Tibial artery (tissue), 4 donors: ENCODE measurements around the gene CTPS1.
A peak's percentile ranks its signal among the peaks of the same experiment; 100 is the strongest.

Experiments used
- DNase-seq, 2 donors: peaks; one replicate each; pipeline ENCODE4 v3.0.0-alpha.2; 2019
- H3K27ac ChIP-seq, 2 donors: fragments of 200-600 bp; sonication (generic) in 1 of 2; 1 replicate in 1 of 2; 2 replicates in 1 of 2; pipeline ENCODE4 v1.5.1; 2018 to 2019; ENCODE audit warnings: mild to moderate bottlenecking in 1 of 2
- H3K27me3 ChIP-seq, 2 donors: fragments of 200-600 bp; sonication (generic) in 1 of 2; one replicate each; pipeline versions ENCODE4 v1.5.1 to v1.6.0; 2016 to 2019
- H3K36me3 ChIP-seq, 3 donors: fragments of 200-600 bp; sonication (generic) in 2 of 3; one replicate each; pipeline ENCODE4 v1.5.1; 2016 to 2019; ENCODE audit warnings: mild to moderate bottlenecking in 2 of 3
- H3K4me1 ChIP-seq, 4 donors: fragments of 200-600 bp; sonication (generic) in 2 of 4; 1 replicate in 3 of 4; 2 replicates in 1 of 4; pipeline ENCODE4 v1.5.1; 2016 to 2019
- H3K4me3 ChIP-seq, 2 donors: fragments of 200-600 bp; sonication (generic) in 1 of 2; 1 replicate in 1 of 2; 2 replicates in 1 of 2; pipeline ENCODE4 v1.5.1; 2018 to 2019; ENCODE audit warnings: mild to moderate bottlenecking in 2 of 2
- H3K9me3 ChIP-seq, 3 donors: fragments of 200-600 bp; sonication (generic) in 1 of 3; one replicate each; pipeline ENCODE4 v1.5.1; 2016 to 2019
- CTCF ChIP-seq, 2 experiments: fragments of 200-600 bp in 1 of 2; fragments of 450-650 bp in 1 of 2; IDR thresholded peaks; one replicate each; pipeline ENCODE4 v1.5.1; 2017 to 2019; ENCODE audit warnings: antibody characterized with exemption in 2 of 2, mild to moderate bottlenecking in 1 of 2, moderate library complexity in 1 of 2
- intact Hi-C: fragments of 100-400 bp; cut with DNase I; formaldehyde crosslinking; loops from one replicate; pipeline ENCODE4 v1.15.0; 2023; ENCODE audit warnings: low total_unique reads

CTPS1 gene

GRCh38 chr1:41045740-41046139, 66.2 kb downstream of the CTPS1 start:
- H3K36me3 ChIP-seq = peaks cover 4 to 29% (median 22%) of the 10 kb centered on the region in 3 donors
- TF ChIP-seq CTCF (IDR thresholded peaks at IDR 0.05) = no peak
- DNase-seq = peak; percentile 87 to 93
- no peaks in the 10 kb centered on the region for H3K9me3 ChIP-seq
- no peak overlapping the region for H3K4me3 ChIP-seq
- H3K27ac ChIP-seq = peak overlapping the region; percentile 85 to 91
- intact Hi-C loops = no loop called here
- H3K27me3 ChIP-seq = no peaks in the 10 kb centered on the region
- H3K4me1 ChIP-seq = peaks cover 0 to 39% (median 29%) of the 10 kb centered on the region in 4 donors

GRCh38 chr1:41046347-41046775, 66.9 kb downstream of the CTPS1 start:
- peaks cover 0 to 39% (median 29%) of the 10 kb centered on the region in 4 donors for H3K4me1 ChIP-seq
- H3K27ac ChIP-seq = peak overlapping the region; percentile 85 to 91
- peaks cover 0 to 28% (median 26%) of the 10 kb centered on the region in 3 donors for H3K36me3 ChIP-seq
- DNase-seq = no peak
- no peaks in the 10 kb centered on the region for H3K27me3 ChIP-seq
- no peak overlapping the region for H3K4me3 ChIP-seq
- no peak for TF ChIP-seq CTCF (IDR thresholded peaks at IDR 0.05)
- intact Hi-C loops = no loop called here
- no peaks in the 10 kb centered on the region for H3K9me3 ChIP-seq

- intact Hi-C loops = no loop called here
- no peaks in the 10 kb centered on the region for H3K27me3 ChIP-seq
- no peaks in the 10 kb centered on the region for H3K9me3 ChIP-seq
- no peak for DNase-seq
- H3K27ac ChIP-seq = peak overlapping the region in 1 of 2 donors; percentile 27
- peaks cover 0 to 36% (median 36%) of the 10 kb centered on the region in 3 donors for H3K36me3 ChIP-seq
- no peak overlapping the region for H3K4me3 ChIP-seq
- peaks cover 0 to 39% (median 29%) of the 10 kb centered on the region in 4 donors for H3K4me1 ChIP-seq
- no peak for TF ChIP-seq CTCF (IDR thresholded peaks at IDR 0.05)
Observed at GRCh38 chr1:41048540-41048939, 69.0 kb downstream of the CTPS1 start.

GRCh38 chr1:41051022-41051421, 71.5 kb downstream of the CTPS1 start:
- Histone ChIP-seq H3K36me3 (peaks cover 0 to 54% (median 37%) of the 10 kb centered on the region in 3 donors), H3K27me3 (no peaks in the 10 kb centered on the region), H3K27ac (no peak overlapping the region), H3K9me3 (no peaks in the 10 kb centered on the region), H3K4me1 (peaks cover 0 to 18% (median 11%) of the 10 kb centered on the region in 4 donors), H3K4me3 (no peak overlapping the region)
- intact Hi-C loops = loop anchor here (10.0 kb wide), 1 partner anchor 54 kb away; no protein-coding TSS in a partner anchor
- no peak for TF ChIP-seq CTCF (IDR thresholded peaks at IDR 0.05)
- no peak for DNase-seq

GRCh38 chr1:41053316-41053715, 73.8 kb downstream of the CTPS1 start:
- no peaks in the 10 kb centered on the region for H3K4me1 ChIP-seq
- H3K27me3 ChIP-seq = no peaks in the 10 kb centered on the region
- peak in 1 of 2 donors; percentile 27 for DNase-seq
- no peak for TF ChIP-seq CTCF (IDR thresholded peaks at IDR 0.05)
- H3K27ac ChIP-seq = no peak overlapping the region
- H3K36me3 ChIP-seq = peaks cover 3 to 67% (median 45%) of the 10 kb centered on the region in 3 donors
- no peak overlapping the region for H3K4me3 ChIP-seq
- H3K9me3 ChIP-seq = no peaks in the 10 kb centered on the region
- intact Hi-C loops = loop anchor here (10.0 kb wide), 1 partner anchor 51 kb away; no protein-coding TSS in a partner anchor
